HG03045 (cell line): ENCODE measurements around the gene ATG5.
A peak's percentile ranks its signal among the peaks of the same experiment; 100 is the strongest.
"Not testable (repeated sequence)": the region's sequence is repeated elsewhere in the genome, so short reads cannot be mapped to it uniquely, and the experiment has no call there.

Experiments
- ATAC-seq: cut with Tn5 transposase; IDR thresholded peaks from one replicate; pipeline ENCODE4 v1.9.1; 2021; ENCODE audit warnings: mild to moderate bottlenecking, moderate library complexity; ENCODE audit not compliant: unreplicated experiment

Gene ATG5

GRCh38 chr6:106315765-106316374 lies 9.7 kb downstream of the ATG5 start:
- no peak for ATAC-seq

- ATAC-seq, result no peak
Measured at GRCh38 chr6:106309766-106310373, 15.7 kb downstream of the ATG5 start.

- no peak for ATAC-seq
Measured at GRCh38 chr6:106308985-106309384, 16.6 kb downstream of the ATG5 start.

DNA sequence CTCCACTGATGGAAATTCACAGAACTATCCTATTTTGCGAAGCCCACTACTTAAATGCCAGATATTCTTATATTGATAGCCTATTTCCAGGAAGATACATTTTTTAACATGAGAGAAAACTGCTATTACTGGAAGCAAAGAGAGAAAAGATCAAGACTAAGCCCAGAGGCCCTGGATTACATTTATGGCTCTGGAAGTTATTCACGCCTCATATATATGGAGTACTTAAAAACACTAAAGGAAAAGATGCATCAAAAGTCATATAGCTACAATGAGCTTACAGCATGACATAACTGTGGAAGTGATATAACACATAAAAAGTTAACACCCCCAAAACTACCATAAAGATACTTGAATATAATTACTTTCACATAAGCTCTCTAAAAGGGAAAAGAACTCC lies 19.8 kb downstream of the ATG5 start:
- ATAC-seq, result no peak

GRCh38 chr6:106300944-106301343 lies 24.6 kb downstream of the ATG5 start:
- ATAC-seq, result no peak

DNA sequence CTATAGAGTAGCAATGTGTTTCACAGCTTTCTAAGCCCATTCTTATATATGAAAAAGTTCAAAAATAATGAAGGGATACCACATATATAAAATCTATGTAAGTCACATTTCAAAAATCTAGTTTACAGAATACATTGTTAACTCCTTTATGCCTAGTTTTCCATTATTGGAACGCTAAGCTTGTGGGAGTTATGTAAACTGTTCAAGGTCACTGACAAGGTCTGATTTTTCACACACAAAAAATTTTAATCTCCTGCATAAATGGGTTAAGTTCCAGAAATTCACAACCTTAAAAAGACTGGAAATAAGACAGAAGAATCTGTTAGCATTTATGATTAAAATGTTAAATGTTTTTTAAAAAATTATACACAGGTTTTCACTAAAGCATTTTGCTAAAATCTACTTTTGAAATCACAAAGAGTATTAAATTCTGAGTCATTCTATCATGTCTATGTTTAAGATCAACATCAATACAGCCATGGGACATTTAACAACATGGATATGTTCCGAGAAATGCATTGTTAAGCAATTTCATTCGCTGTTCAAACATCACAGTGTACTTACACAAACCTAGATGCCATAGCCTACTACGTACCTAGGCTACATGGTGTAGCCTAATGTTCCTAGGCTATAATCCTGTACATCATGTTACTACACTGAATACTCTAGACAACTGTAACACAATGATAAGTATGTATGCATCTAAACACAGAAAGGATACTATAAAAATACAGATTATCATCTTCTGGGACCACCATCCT lies 25.4 kb downstream of the ATG5 start:
- no peak for ATAC-seq

GRCh38 chr6:106293116-106293515 lies 32.4 kb downstream of the ATG5 start:
- ATAC-seq, result no peak

- no peak for ATAC-seq
Measured at GRCh38 chr6:106290954-106291353, 34.6 kb downstream of the ATG5 start.

DNA sequence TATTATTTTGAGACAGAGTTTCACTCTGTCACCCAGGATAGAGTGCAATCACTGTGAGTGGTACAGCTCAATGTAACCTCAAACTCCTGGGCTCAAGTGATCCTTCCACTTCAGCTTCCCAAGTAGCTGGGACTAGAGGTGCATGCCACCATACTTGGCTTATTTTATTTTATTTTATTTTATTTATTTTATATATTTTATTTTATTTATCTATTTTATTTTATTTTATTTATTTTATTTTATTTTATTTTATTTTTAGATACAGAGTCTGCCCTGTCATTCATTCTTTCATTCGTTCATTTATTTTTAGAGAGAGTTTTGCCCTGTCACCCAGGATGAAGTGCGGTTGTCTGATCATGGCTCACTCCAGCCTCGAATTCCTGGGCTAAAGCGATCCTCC lies 35.5 kb downstream of the ATG5 start:
- no peak for ATAC-seq

GRCh38 chr6:106287215-106287614 lies 38.3 kb downstream of the ATG5 start:
- no peak for ATAC-seq

DNA sequence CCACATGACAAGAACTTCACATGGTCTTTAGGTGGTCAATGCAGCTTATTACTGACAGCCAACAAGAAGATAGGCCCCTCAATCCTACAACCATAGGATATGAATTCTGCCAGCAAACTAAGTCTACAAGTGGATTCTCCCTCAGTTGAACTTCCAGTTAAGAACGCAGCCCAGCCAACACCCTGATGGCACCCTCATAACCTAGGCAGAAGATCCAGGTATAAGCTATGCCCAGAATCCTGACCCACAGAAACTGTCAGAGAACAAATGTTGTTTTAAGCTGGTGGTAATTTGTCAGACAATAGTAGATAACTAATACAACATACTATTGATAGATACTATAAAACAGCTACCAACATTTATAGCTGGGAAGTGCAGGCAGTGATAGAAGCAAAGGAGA lies 38.8 kb downstream of the ATG5 start:
- no peak for ATAC-seq

GRCh38 chr6:106283481-106283880 lies 42.1 kb downstream of the ATG5 start:
- no peak for ATAC-seq

DNA sequence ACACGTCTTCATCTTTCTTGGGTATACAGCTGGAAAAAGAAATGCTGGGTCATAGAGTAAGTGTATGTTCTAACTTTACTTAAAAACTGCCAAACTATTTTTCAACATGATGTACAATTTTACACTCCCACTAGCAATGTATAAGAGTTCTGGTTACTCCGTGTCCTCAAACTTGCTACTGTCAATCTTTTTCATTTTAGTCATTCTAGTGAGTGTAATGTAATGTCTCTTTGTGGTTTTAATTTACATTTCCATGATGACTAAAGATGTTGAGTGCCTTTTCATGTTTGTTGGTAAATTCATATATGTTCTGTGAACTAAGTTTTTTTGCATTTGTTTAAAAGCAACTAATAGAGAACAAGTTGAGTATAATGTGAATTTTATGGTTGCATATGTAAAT lies 43.9 kb downstream of the ATG5 start:
- ATAC-seq, result no peak

GRCh38 chr6:106281088-106281487 lies 44.5 kb downstream of the ATG5 start:
- ATAC-seq, result no peak

DNA sequence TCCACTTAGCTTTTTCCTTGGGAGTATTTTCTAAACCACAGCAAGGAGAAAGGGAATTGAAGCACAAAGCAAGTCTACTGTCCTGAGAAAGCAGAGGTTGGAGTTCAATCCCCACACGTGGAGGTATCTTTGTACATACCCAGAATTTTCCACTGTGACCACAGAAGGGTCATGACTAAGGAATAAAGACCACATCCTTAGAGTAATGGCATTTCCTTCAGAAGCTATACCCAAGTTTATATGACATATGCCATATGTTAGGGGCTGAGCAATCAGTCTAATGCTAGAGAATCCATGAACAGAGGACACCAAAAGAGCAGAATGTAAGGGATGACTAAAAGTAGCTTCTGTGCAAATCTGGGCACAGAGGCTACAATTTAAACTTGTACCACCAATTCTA lies 46.4 kb downstream of the ATG5 start:
- ATAC-seq, result no peak

DNA sequence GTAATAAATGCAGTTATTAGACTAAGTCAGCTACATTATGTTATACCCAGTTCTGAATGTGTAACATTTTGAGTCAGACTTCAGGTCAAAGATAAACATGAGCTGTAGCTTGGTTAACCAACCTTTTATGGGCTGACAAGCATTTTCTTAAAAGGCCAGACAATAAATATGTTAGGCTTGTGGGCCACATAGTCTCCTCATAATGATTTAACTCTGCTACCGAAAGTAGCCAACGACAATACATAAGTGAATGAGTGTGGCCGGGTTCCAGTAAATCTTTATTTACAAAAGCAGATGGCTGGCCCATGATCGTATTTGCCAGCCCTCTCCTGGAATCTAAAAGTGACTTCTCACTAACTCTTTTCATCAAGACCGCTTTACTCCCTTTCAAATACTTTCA lies 49.9 kb downstream of the ATG5 start:
- no peak for ATAC-seq

- peak; percentile 68 for ATAC-seq
Measured at GRCh38 chr6:106273087-106273486, 52.5 kb downstream of the ATG5 start.

DNA sequence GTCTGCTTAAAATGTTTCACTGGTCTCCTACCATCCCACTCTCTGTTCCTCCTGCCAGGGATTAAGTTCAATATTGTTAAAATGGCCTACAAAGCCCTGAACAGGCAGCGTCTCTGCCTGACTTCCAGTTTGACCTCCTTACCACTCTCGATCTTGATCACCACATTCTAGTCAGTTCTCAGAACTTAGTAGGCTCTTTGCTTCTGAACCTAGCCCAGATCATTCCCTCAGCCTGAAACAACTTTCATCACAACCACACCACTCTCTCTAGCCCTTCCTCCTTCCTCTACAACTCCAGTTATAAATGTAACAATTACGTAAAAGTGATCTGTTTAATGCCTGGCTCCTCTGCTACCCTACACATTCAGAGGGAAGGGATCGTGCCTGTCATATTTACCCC lies 53.3 kb downstream of the ATG5 start:
- ATAC-seq, result no peak

DNA sequence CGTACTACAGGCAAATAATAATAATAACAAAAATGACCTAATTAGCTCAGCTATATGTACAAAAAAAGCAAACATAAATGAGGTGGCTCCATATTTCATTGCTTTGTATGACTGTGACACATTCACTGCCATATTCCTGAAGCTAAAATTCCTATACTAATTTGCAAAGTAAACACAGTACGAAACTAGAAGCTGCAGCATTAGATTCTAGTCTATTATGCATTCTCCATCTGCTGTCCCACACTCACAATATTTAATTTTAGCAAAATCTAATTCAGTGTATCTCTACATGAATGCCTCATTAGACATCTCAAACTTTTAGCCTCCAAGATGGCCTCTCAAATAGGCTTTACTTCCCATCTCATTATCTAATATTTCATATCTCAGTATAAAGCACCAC lies 55.1 kb downstream of the ATG5 start:
- no peak for ATAC-seq

GRCh38 chr6:106269268-106269919 lies 56.2 kb downstream of the ATG5 start:
- not testable (repeated sequence) for ATAC-seq

- ATAC-seq, result not testable (repeated sequence)
Measured at GRCh38 chr6:106268500-106268899, 57.1 kb downstream of the ATG5 start.

DNA sequence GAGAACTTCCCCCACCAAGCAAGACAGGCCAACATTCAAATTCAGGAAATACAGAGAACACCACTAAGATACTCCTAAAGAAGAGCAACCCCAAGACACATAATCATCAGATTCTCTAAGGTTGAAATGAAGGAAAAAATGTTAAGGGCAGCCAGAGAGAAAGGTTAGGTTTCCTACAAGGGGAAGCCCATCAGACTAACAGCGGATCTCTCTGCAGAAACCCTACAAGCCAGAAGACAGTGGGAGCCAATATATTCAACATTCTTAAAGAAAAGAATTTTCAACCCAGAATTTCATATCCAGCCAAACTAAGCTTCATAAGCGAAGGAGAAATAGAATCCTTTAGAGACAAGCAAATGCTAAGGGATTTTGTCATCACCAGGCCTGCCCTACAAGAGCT lies 61.1 kb downstream of the ATG5 start:
- ATAC-seq, result not testable (repeated sequence)
